Stimulated activated CD4-positive, alpha-beta T cell treated with anti-CD3 and anti-CD28 coated beads, Interleukin-1b, Interleukin-23, amount 100 ng/mL, for 1 hour (primary cell): Measurements from ENCODE around the gene LBR.

Experiments used
- DNase-seq, 2 donors: peaks; one replicate each; pipeline ENCODE4 v3.0.0-alpha.2; 2020; ENCODE audit warnings: low read depth in 2 of 2

LBR gene

DNA sequence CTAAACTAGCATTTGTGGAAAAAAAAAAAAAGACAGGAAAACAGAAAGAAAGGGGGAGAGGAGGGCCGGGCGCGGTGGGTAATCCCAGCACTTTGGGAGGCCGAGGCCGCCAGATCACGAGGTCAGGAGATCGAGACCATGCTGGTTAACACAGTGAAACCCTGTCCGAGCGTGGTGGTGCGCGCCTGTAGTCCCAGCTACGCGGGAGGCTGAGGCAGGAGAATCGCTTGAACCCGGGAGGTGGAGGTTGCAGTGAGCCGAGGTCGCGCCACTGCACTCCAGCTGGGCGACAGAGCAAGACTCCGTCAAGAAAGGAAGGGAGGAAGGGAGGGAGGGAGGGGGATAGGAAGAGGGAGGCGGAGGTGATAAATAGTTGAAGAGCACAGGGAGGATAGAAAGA is 54.7 kb downstream of the LBR start:
- no peak for DNase-seq

DNA sequence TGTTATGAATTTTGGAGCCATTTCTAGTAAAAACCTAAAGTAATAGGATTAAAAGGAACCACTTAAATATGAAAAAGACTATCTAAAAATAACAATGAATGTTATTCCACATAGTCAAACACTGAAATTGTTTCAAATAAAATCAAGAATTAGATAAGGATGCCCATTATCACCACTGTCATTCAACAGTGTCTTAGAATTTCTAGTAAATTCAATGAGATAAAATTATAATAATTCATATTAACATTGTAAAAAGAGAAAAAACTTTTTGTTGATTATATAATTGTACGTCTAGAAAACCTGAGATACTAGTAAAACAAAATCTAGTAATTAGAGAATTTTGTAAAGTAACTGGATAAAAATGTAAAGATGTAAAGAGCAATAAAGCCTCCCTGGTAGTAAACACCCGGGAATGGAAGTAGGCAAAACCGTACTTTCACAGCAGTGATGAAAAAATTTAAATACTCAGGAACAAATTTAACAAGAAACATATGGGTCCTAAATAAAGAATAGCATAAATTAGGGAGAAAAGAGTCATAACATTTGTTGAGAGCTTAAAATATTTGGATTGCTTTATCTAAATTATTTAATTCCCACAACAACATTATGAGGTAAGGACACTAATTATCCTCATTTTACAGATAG is 56.4 kb downstream of the LBR start:
- no peak for DNase-seq

DNA sequence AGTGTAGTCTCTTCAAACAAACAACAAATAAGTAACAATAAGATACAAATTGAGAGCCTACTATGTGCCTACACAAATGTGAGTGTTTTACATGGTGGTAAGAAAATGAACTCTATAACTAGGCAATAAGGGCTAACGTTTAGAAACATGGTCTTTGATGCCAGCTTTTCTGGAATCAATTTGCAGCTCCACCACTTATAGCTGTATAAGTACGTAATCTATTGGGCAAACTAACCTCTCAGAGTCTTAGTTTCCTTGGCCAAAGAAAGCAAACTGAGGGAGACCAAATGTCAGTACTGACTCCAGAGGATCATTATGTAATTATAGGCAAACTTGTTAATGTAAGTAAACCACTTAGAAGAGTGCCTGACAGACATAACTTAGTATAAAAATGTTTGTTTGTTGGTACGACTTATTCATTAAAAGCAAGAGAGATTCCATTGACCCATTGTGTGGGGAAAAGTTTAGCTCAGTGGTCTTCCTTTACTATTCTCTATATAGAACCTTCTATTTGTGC is 59.7 kb downstream of the LBR start:
- no peak for DNase-seq

DNA sequence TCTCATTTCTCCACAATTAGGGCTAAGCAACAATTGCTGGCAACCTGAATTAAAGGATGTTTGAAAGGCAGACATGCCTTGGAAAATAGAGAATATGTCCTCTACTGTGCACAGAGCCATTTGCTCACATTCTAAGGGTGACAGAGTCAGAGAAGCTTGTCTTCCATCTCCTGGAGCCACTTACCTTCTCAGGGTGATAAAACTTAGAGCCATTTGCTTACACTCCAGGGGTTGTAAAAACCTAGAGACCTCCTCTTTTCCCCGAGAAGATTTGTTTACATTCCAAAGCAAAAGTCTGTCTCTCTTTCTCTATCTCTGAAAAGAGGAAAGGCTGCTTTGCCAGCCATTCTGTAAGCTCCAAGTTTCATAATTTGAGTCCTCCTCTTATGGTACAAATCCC is 61.3 kb downstream of the LBR start:
- DNase-seq, result no peak

DNA sequence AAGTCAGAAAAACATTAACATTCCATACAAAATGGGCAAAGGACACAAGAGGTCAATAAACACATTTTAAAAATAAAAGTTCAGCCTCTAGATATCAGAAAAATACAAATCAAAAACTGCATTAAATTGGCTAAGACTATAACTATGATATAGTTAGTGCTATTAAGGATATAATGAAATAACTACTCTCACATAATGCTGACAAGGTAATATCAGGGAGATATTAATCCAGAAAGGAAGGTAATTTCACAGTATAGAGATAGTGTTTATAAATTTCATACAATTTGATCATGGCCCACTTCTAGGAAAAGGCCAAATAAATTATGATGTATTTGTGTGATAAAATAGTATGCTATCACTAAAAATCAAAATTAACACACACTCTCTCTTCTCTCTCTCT is 61.8 kb downstream of the LBR start:
- no peak for DNase-seq

DNA sequence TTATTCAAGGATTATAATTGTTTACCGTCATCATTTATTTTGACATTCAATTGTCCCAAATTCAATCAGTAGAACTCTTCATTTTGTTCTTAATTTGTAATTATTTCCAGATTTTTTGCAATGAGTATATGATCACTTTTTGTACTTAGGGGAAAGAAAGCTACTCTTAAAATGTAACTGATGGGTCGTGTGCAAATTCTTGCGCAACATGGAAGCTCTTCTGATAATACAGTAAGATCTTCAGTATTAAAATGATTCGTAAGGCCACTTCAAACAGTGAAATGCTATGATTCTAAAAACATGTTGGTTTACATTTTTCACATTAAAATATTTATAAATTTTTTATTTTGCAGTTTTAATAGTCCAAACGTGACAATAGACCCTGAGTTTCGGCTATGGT is 63.4 kb downstream of the LBR start:
- DNase-seq, result no peak

DNA sequence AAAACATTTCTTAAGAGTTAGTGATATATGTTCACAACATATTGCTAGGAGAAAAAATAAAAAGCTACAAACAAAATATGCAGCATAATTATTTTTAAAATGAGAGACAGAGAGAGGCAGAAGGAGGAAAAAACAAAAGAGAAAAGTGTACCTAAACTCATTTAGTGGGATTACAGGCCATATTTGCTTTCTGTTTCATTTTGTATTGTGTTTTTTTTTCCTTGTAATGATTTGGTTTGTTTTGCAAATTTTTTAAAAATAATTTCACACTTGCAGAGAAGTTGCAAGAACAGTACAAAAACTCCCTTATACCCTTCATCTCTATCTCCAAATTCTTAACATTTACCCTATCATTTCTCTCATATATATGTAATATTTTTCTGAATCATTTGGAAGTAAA is 65.0 kb downstream of the LBR start:
- DNase-seq, result no peak

DNA sequence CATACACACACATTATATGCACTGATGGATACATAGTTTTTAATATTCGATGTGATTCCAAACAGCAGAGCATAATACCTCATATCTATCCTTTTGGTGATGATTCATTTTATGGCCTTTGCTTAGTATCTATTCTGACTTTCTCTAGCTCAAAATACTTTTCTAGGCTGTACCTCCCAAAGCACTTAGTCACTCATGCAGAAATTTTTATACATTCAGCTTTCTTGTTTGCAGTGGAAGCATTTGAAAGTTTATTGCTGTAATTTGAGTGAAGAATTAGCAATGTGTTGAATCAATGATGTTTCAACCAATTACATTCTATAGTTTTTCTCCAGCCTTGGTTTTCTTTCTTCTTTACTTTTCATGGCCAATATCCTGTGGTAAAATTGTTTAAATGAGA is 66.7 kb downstream of the LBR start:
- no peak for DNase-seq

DNA sequence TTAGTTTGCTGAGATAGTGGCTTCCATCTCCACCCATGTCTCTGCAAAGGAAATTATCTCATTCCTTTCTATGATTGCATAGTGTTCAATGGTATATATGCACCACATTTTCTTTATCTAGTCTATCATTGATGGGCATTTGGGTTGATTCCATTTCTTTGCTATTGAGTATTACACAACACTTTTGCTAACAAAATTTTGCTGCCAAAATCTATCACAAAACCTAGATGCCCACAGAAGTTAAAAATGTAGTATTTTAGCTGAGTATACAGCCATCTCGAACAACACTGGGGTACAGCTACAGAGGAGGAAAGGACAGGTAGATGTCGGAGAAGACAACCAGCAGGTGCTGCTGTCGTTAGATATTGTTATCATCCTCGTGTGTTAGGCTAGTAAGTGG is 67.7 kb downstream of the LBR start:
- no peak for DNase-seq

DNA sequence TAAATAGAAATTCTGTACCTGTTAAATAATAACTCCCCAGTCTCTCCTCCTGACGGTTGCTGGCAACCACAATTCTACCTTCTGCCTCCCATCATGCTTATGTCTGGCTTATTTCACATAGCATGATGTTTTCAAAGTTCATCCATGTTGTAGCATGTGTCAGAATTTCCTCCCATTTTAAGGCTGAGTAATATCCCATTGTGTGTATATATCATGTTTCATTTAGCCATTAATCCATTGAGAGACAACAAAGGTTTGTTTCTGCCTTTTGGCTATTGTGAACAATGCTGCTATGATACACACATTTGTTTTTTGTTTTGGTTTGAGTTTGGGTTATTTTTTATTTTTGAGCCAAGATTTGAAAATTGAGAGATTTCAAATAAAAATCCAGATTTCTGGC is 72.0 kb downstream of the LBR start:
- no peak for DNase-seq

DNA sequence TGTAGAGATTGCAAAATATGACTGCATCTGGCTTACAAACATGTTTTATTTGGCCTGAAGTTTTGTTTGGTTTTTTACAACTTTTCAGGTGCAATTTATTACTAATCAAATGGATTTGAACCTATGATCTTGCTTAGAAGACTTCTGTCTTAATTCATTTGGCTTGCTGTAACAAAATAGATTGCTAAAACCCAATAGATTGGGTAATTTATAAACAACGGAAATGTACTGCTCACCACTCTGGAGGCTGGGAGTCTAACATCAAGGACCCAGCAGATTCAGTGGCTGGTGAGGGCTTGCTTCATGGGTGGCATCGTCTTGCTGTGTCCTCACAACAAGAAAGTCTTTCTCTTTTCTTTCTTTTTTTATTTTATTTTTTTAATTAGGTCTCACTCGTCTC is 72.9 kb downstream of the LBR start:
- DNase-seq, result no peak
